Lung (tissue), 12 donors: ENCODE data around the gene EHD4. TPM values are rescaled to one million over a fixed set of nuclear protein-coding genes. Genes with fewer than 3 reads are reported as not detected.
A peak's percentile ranks its signal among the peaks of the same experiment; 100 is the strongest.

Experiments used
- ATAC-seq: fragments of 200-7000 bp; cut with Tn5 transposase; one replicate; pipeline ENCODE4 v1.9.1; 2020; ENCODE audit warnings: moderate number of reproducible peaks; ENCODE audit not compliant: insufficient read depth, low FRiP score
- DNase-seq, 3 donors: peaks; one replicate each; pipeline ENCODE4 v3.0.0-alpha.2; 2013 to 2017
- H3K27ac ChIP-seq, 2 donors: one replicate each; pipeline ENCODE4 v1.5.1; 2013; ENCODE audit warnings: mild to moderate bottlenecking in 2 of 2, moderate library complexity in 2 of 2, control low read depth in 1 of 2, inconsistent platforms in 1 of 2, low read depth in 1 of 2, low read length in 1 of 2
- H3K27me3 ChIP-seq, 3 donors: one replicate each; pipeline ENCODE4 v1.5.1; 2013; ENCODE audit warnings: low read length in 2 of 3; ENCODE audit not compliant: control insufficient read depth in 3 of 3, insufficient read depth in 3 of 3
- H3K36me3 ChIP-seq, 4 donors: one replicate each; pipeline ENCODE4 v1.5.1; 2013; ENCODE audit warnings: low read length in 4 of 4, mild to moderate bottlenecking in 1 of 4, moderate library complexity in 1 of 4; ENCODE audit not compliant: control insufficient read depth in 4 of 4, insufficient read depth in 4 of 4
- H3K4me1 ChIP-seq, 5 donors: one replicate each; pipeline ENCODE4 v1.5.1; 2013; ENCODE audit warnings: low read length in 5 of 5, mild to moderate bottlenecking in 2 of 5, moderate library complexity in 1 of 5; ENCODE audit not compliant: control insufficient read depth in 5 of 5, insufficient read depth in 5 of 5
- H3K4me3 ChIP-seq: one replicate; pipeline ENCODE4 v1.5.1; 2013; ENCODE audit warnings: mild to moderate bottlenecking, control low read depth, moderate library complexity
- H3K9ac ChIP-seq, 2 donors: one replicate each; pipeline ENCODE4 v1.5.1; 2013; ENCODE audit warnings: low read length in 2 of 2, control low read depth in 1 of 2; ENCODE audit not compliant: insufficient read depth in 1 of 2
- H3K9me3 ChIP-seq, 4 donors: one replicate each; pipeline ENCODE4 v1.5.1; 2013; ENCODE audit warnings: low read length in 3 of 4, mild to moderate bottlenecking in 1 of 4, moderate library complexity in 1 of 4; ENCODE audit not compliant: control insufficient read depth in 4 of 4, insufficient read depth in 3 of 4
- WGBS, 2 donors: extraction: QIAGEN DNeasy Blood & Tissue Kit; methylation state at CpG; one replicate each; pipeline ENCODE4 v1.1.7; 2013; 5-methylcytosine and 5-hydroxymethylcytosine counted together
- polyA plus RNA-seq, 2 donors: library from polyadenylated mRNA; stranded (reverse); fragments of 200-250 nt; gene quantifications; one replicate each; pipeline ENCODE4 v1.2.1, GENCODE V29; 2013
- total RNA-seq, 2 donors: library from RNA; depleted of rRNA in 1 of 2; stranded (reverse); fragments of >200 nt in 1 of 2; gene quantifications; one replicate each; pipeline ENCODE4 v1.2.1, GENCODE V29; 2014 to 2021
- TF ChIP-seq, protein P1 (sequence below): IDR thresholded peaks from 2 replicates; pipeline ENCODE4 v1.5.1; 2012; ENCODE audit warnings: mild to moderate bottlenecking; ENCODE audit errors: control extremely low read depth, extremely low read depth
- donor health status: control.
- donor health status: control.
- donor health status: Bipolar disorder and iron deficiency.
- donor health status: healthy.
- donor health status: DM: yes; HTN: yes; CAD: no.

EHD4 gene
- total and polyA plus RNA-seq, 4 donors, result 16.4 to 36.3 (median 25.9) TPM

DNA sequence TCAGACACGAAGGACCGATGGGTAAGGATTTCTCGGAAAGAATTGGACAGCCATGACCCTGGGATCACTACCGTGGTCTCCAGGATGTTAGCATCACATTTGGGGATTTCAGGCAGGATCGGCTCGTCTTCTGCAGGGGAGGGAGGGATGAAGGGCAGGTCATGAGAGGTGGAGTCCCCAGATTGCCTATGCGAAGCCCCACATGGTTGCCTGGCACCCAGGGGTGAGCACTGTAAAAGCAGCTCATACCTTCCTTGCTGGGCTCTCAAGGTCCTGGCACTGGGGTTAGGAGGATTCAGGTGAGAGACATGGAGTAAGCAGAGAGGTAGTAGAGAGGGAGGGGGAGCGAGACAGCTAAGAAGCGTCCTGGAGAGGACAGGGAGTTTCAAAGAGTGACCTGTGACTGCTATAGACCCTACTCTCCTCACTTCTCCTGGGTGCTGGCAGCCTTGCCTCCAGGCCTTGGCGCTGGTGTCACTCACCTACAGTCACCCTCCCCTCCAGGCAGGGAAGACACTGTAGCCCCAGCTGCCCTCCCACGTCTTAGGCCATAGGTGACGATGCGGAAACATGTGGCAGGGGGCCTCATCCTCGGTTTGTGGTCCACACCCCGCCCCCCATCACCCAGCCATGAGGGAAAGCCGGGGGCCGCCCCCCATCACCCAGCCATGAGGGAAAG is 15.0 kb upstream of the EHD4 start:
- H3K27ac ChIP-seq, result no peak overlapping the region
- no peaks in the 10 kb centered on the region for H3K4me1 ChIP-seq
- H3K9ac ChIP-seq, result no peak overlapping the region
- WGBS, 2 donors, result 81 to 85% methylated on average over 17 of the region's 17 CpGs
- DNase-seq (no peak), ATAC-seq (no peak)
- no peak overlapping the region for H3K4me3 ChIP-seq
- no peaks in the 10 kb centered on the region for H3K9me3 ChIP-seq
- H3K27me3 ChIP-seq, result peaks cover 0 to 2% (median 0%) of the 10 kb centered on the region in 3 donors
- H3K36me3 ChIP-seq, result no peaks in the 10 kb centered on the region
- TF ChIP-seq, protein P1, sequence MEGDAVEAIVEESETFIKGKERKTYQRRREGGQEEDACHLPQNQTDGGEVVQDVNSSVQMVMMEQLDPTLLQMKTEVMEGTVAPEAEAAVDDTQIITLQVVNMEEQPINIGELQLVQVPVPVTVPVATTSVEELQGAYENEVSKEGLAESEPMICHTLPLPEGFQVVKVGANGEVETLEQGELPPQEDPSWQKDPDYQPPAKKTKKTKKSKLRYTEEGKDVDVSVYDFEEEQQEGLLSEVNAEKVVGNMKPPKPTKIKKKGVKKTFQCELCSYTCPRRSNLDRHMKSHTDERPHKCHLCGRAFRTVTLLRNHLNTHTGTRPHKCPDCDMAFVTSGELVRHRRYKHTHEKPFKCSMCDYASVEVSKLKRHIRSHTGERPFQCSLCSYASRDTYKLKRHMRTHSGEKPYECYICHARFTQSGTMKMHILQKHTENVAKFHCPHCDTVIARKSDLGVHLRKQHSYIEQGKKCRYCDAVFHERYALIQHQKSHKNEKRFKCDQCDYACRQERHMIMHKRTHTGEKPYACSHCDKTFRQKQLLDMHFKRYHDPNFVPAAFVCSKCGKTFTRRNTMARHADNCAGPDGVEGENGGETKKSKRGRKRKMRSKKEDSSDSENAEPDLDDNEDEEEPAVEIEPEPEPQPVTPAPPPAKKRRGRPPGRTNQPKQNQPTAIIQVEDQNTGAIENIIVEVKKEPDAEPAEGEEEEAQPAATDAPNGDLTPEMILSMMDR, result no peak

DNA sequence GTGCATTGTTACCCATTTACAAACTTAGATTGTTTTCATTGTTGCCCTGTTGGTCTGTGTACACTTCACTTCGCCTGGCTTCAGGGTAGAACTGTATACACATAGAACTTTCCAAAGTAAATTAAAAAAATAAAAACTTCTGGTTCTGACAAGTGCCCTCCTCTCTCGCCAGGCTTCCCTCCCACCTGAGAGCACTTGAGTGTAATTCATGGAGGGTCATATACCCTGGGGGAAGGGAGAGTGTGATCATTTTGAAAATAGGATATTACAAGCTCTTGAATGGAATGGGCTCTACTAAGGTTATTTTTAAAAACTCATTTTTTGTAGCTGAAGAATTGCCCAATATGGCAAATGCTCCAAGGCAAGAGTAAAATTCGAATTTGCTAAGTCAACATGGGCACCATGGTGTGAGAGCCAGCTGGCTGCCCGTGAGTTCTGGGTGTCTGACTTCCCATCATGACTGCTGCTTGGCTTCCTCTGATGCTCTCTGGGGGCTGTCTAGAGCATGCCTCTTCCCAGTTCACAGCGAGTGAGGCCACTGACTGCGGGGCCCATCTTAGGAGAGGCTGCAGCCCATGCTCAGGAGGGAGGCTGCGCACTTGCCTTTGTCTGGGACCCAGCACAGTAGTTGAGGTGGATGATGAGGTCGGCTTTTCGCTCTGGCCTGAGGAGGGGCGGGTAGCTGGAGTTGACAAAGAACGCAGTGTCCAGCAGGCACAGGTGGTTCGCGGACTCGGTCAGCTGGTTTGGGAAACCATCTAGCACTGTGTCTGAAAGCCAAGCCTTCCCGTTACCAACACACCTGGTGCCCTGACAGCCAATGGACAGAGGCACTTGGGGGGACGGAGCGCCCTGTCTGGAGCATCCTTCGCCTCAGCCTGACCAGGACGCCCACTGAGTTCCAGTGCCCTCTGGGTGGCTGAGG is 13.1 kb upstream of the EHD4 start:
- H3K4me1 ChIP-seq, result peaks cover 0 to 2% (median 0%) of the 10 kb centered on the region in 5 donors
- H3K9ac ChIP-seq, result no peak overlapping the region
- no peak overlapping the region for H3K4me3 ChIP-seq
- TF ChIP-seq, protein P1, result no peak
- ATAC-seq (no peak), DNase-seq (peak in 1 of 3 donors; percentile 28)
- no peaks in the 10 kb centered on the region for H3K36me3 ChIP-seq
- no peaks in the 10 kb centered on the region for H3K9me3 ChIP-seq
- 88 to 93% methylated on average over 19 of the region's 19 CpGs for WGBS, 2 donors
- H3K27ac ChIP-seq, result peak overlapping the region in 1 of 2 donors; percentile 28
- H3K27me3 ChIP-seq, result peaks cover 0 to 2% (median 0%) of the 10 kb centered on the region in 3 donors

DNA sequence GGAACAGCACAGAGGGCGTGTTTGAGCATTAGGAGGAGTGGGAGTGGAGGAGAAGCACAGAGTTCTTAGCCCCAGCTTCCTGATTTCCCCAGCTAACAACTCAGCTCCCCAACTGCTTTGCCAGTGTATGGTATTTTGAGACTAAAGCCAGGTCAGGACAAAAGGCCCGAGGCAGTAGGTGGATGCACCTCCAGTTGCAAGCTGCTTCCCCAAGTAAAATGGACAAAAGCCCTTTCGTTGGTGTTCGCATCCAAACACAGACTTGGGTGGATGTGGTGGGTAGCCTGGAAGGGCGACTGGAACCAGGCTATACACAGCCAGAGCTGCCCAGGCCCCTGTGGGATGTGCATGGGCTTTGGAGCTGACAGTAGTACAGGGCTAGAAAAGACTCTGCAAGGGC is 12.3 kb upstream of the EHD4 start:
- 95 to 98% methylated on average over 5 of the region's 5 CpGs for WGBS, 2 donors
- Histone ChIP-seq H3K27ac (no peak overlapping the region), H3K27me3 (peaks cover 0 to 2% (median 0%) of the 10 kb centered on the region in 3 donors), H3K36me3 (no peaks in the 10 kb centered on the region), H3K4me3 (no peak overlapping the region), H3K9me3 (no peaks in the 10 kb centered on the region), H3K4me1 (peaks cover 0 to 2% (median 0%) of the 10 kb centered on the region in 5 donors), H3K9ac (no peak overlapping the region)
- ATAC-seq, result no peak
- TF ChIP-seq, protein P1, result no peak
- DNase-seq, result no peak
